Measurements from ENCODE around the gene KYNU.

The KYNU gene

GRCh38 chr2:142961202-142961601, 83.7 kb downstream of the KYNU start:
- DNase-seq (ENCODE audit: low read depth in 2 of 2) = no peak

- no peak for DNase-seq (ENCODE audit: low read depth in 2 of 2)
Measured at GRCh38 chr2:142965443-142965842, 88.0 kb downstream of the KYNU start.

DNA sequence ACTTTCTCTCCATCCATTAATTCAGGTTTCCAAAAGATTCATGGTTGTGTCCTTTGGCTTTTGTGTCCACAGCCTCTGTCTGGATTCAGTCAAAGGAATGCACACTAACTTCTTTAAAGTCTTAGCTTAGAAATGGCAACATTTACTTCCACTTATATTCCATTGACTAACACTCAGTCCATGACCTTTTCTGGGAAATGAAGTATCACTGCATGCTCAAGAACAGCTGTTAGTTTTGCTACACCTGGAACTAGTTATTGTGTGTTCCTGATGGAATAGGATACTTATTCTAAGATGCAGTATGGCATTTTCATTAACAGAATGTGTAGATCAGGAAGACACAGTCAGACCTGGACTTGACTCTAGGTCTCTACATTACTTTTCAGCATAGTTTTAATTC, 88.8 kb downstream of the KYNU start:
- DNase-seq (ENCODE audit: low read depth in 2 of 2) = peak in 1 of 2 experiments; percentile 54

- no peak for DNase-seq (ENCODE audit: low read depth in 2 of 2)
Measured at GRCh38 chr2:142967060-142967459, 89.6 kb downstream of the KYNU start.

DNA sequence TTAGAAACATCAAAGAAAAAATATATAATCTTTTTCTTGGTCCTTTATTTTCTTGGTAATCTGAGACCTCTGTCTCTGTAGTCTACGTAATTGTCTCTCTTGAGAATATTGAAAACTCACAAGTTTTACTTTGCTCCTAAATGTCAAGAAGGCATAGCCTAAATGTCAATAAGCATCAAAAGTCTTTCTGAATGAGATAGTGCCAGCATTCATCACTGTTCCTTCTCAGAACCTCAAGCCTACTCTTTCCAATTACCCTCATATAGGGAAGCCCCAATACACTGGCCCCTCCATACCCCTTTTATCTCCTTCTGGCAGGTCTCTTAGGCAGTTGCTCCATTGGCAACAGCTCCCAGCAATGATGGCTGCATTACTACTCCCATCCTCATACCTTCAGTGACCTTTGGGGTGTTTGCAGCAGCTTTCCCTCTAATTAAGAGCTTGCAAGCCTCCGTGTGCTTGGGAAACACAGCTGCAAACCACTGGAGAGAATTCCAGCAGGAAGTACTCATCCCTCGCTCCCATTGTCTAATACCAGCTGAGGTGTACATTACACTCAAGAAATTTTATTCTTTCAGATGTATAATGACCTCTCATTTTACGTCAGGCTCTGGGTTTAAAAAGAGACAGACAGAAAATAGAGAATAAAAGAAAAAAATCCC, 95.8 kb downstream of the KYNU start:
- DNase-seq (ENCODE audit: low read depth in 2 of 2) = no peak

DNA sequence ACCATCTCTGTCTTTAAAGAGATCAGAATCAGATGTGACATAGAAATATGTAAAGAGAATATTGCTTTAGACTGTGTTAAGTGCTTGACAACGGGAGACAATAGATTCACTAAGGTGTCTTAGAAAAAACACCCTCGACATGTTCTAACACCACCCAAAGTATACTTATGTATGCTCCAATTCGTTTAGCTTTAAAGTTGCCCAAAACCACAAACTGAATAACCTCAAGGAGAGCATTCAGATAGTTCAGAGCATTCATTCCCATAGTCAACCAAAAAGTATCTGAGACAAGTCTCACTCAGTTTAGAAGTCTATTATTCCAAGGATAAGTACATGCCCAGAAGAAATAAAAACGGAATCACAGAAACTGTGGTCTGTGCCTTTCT, 96.4 kb downstream of the KYNU start:
- no peak for DNase-seq (ENCODE audit: low read depth in 2 of 2)

GRCh38 chr2:142974288-142975024, 97.0 kb downstream of the KYNU start:
- peak in 1 of 2 experiments; percentile 13 for DNase-seq (ENCODE audit: low read depth in 2 of 2)

GRCh38 chr2:142975239-142975638, 97.8 kb downstream of the KYNU start:
- no peak for DNase-seq (ENCODE audit: low read depth in 2 of 2)

DNA sequence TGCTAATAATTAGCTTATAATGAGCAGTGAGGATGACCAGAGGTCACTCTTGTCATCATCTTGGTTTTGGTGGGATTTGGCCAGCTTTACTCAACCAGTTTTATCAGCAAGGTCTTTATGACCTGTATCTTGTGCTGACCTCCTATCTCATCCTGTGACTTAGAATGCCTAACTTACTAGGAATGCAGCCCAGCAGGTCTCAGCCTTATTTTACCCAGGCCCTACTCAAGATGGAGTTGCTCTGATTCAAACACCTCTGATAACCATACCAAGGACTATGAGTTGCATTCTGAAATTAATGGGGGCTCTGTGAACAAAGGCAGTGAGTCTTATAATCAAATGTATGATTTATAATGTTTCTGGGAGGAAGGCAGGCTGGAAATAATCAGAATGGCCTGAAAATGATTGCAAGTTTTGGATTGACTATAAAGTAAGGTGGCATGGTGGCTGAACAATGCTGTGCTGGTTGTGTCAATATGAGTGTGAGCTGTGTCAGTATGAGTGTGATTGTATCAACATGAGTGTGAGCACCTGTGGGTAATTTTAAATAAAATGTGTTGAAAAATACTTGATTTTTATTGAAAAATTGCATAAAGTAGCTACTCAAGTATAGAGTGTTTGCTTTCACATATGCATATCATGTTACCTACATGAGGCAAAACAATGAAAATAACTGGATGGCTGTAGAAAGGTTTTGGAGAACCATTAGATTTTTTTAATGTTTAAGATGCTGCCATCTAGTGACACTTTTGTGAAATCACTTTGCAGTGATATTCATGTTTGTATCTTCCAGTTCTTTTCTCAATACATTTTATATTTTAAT, 103.0 kb downstream of the KYNU start:
- DNase-seq (ENCODE audit: low read depth in 2 of 2) = peak in 1 of 2 experiments; percentile 15

GRCh38 chr2:142981069-142981378, 103.6 kb downstream of the KYNU start:
- no peak for DNase-seq (ENCODE audit: low read depth in 2 of 2)

DNA sequence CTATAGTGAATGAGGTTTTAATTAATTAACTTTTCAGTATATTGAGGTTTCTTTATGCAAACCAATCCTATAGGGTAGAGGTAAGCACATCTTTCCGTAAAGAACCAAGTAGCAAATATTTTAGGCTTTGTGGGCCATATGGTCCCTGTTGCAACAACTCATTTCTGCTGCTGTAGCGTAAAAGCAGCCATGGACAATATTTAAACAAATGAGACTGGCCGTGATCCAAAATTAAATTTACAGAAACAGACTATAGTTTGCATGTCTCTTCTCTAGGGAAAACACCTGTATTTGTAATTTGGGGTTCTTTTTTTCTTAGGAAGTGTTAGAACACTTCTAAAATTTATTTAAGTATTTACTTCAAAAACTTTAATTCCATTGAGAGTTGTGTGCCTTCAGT, 104.3 kb downstream of the KYNU start:
- no peak for DNase-seq (ENCODE audit: low read depth in 2 of 2)

- no peak for DNase-seq (ENCODE audit: low read depth in 2 of 2)
Measured at GRCh38 chr2:142983174-142983573, 105.7 kb downstream of the KYNU start.

- DNase-seq (ENCODE audit: low read depth in 2 of 2) = no peak
Measured at GRCh38 chr2:142984657-142985056, 107.2 kb downstream of the KYNU start.

DNA sequence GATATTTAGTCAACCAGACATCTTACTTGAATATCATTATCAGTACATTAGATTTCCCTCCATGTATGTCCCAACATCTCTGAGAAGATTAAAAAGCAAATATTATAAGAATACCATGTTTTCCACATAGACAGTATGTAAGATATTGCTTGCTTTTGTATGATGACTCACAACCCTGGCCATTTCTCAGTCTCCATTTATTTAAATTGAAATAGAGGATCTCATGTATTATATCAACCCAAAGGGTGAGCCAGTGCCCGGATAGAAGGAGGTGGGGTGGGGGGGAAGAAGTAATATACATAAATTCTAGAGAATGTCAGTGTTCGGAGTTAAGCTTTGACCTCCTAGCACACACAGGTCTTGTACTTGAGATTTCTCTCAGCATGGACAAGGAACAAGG, 109.6 kb downstream of the KYNU start:
- DNase-seq (ENCODE audit: low read depth in 2 of 2) = no peak

DNA sequence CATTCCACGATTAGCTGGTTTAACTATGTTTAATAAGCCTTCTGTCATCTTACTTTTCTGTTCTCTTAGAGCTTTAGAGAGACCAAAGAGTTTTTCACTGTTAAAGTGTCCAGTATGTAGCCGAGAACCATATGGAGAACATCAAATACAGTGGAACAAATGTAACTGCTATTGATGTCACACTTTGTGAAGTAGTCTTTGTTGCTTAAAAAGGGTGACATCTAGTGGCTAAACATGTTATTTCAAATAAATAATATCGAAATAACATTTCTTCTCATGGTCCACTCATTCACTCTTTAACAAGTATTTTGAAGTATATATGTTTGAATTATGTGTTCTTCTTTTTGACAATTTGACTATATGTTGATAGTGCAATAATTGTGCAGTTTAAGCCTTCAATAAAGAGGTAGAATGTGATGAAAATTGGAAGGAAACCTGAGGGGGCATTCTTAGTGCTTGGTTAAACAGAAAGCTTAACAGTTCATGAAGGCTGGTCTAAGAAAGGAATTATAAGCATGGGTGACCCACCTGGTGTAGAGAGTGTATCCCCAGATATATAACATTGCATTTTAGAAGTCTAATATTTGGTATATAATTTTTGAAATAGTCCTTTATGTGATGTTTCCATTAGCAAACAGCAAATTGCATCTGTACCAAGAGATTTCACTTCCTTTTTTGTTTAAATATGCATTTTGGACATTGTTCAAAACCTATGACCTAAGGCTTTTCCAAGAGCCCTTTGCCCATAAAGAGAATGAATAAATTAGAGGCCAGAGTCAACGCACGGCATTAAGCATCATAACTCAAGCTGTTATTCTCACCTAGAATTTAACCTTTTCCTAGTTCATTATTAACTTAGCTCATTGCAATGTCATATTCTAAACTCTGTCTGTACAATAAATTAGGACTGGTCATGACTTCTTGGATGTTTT, 112.1 kb downstream of the KYNU start:
- DNase-seq (ENCODE audit: low read depth in 2 of 2) = no peak

DNA sequence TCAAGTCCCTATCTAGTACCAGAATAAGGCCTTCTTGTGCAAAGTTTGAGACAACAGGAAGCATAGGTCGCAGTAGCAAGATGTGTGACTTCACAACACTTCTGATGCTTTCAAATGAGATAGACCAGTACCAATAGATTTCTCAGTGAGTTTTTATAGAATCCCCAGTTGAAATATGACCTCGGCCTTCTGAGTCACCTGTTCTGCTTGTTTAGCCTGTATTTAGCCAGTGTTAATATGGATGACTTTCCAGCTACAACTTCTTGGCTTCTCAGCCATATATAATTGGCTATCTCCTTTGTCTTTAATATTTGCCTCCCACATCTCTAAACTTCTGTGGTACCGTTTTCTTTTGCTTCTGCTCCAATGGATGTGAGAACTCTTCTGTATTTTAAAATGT, 113.8 kb downstream of the KYNU start:
- DNase-seq (ENCODE audit: low read depth in 2 of 2) = no peak

GRCh38 chr2:142992840-142993239, 115.4 kb downstream of the KYNU start:
- no peak for DNase-seq (ENCODE audit: low read depth in 2 of 2)

- no peak for DNase-seq (ENCODE audit: low read depth in 2 of 2)
Measured at GRCh38 chr2:142993771-142994170, 116.3 kb downstream of the KYNU start.

- no peak for DNase-seq (ENCODE audit: low read depth in 2 of 2)
Measured at GRCh38 chr2:142994665-142995064, 117.2 kb downstream of the KYNU start.

DNA sequence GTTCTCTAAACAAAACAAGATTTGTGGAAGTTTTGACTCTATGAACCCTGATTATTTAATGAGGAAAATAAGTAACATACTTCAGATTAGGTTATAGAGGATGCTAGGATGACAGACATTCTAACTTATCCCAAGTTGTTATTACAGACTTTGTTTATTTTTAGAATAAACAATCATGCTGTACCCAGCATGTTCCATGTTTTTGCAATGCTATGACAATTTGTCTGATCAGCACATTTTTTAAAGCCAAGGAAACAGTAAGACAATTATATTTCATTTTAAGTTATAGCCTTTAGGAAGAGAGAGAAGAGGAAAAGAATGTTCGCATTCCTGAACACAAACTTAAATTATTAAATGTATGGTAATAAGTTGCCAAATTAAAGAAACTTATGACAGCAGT, 119.8 kb downstream of the KYNU start:
- DNase-seq (ENCODE audit: low read depth in 2 of 2) = no peak

DNA sequence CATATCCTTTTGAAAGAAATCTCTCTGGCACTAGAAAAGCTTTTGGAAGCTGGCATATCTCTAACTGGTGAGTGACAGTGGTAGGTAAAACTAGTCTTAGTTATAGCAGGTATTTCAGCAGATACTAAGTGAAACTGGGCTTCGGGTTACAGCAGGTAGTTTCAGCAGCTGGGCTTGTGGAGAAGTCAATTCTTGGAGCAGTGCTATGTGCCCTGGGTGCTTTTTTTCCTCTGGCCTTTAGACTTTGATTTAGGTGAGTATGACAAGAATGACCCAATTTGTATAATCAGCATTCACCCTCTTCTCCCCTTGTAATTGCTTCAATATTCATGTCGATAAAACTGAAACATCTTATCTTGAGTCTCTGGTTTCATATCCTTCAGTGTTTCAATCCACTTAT, 123.1 kb downstream of the KYNU start:
- no peak for DNase-seq (ENCODE audit: low read depth in 2 of 2)

GRCh38 chr2:143001501-143001900, 124.0 kb downstream of the KYNU start:
- no peak for DNase-seq (ENCODE audit: low read depth in 2 of 2)

All from fibroblast of skin of left biceps (primary cell).